Measurements from ENCODE around the gene ADAMTS5.

Gene ADAMTS5

DNA sequence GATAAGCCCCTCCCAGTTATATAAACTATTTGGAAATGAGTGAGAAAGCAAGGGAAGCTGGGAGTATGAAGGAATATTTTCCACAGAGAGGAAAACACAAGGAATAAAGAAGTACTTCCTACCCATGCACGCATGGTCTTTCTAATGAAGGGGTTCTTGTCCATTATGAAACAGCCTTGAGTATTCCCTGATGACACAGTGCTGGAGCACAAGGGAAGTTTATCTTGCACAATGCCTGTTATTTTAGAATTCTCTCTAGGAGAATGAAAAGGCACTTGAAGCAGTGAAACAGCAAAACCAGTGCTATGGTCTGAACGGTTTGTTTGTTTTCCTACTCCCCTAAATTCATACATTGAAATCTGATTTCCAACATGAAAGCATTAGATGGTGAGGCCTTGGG lies 83.1 kb downstream of the ADAMTS5 start:
- DNase-seq = no peak

DNA sequence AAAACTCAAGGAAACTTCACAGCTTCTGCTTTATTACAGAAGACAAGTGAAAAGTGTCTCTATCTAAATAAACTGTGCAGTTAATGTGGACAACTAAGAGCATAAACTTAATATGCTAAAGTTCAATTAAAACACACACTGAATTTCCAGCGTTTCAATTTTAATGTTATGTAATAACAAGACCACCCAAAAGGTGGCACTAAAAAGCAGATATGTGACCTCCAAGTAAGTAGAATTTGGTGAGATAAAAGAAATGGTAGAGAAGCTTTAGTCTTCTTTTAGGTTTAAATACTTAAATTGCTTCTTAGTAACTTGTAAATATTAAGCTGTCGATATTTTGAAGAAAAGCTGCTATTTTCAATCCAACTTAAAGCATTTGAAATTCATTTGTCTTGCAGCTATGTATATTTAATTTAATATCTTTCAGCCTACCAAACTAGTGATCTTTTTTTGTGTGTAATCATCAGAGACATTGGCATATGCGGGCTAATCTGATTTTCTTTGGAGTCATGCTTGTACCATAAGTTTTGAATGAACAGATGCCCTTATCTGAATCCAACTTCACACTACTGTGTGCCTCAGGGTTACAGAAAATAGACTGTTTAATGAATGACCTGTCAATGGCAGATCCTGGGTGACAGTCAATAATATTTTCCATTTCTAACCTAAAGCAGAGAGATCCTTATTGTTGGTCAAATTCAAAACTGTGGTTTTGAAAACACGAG lies 85.2 kb downstream of the ADAMTS5 start:
- no peak for DNase-seq

GRCh38 chr21:26877018-26877417 lies 89.9 kb downstream of the ADAMTS5 start:
- DNase-seq = no peak

- DNase-seq = no peak
Measured at GRCh38 chr21:26874347-26874746, 92.5 kb downstream of the ADAMTS5 start.
